GM12878 (cell line): ENCODE data around the gene STRBP. TPM values are rescaled to one million over a fixed set of nuclear protein-coding genes. Genes with fewer than 3 reads are reported as not detected.

ENCODE experiments used
- ATAC-seq: fragments of 200-7000 bp; cut with Tn5 transposase; 3 replicates; pipeline ENCODE4 v1.9.1; 2020; ENCODE audit warnings: mild to moderate bottlenecking, moderate library complexity
- BruUV-seq: library from RNA; stranded (reverse); fragments of 400-500 nt; replicated peaks from 2 replicates; lab custom pipeline; 2021; lab: Mats Ljungman, UMichigan
- CTCF ChIA-PET: fragments of 300-600 bp; sonication (Branson Sonifier 250); formaldehyde crosslinking; extraction: SDS; loops from one replicate; lab custom pipeline; 2021; ENCODE audit warnings: inconsistent platforms; lab: Yijun Ruan, JAX
- POLR2A ChIA-PET: fragments of 350-600 bp; formaldehyde crosslinking; extraction: SDS; loops from one replicate; lab custom pipeline; 2021; ENCODE audit warnings: inconsistent platforms; lab: Charles Lee
- RAD21 ChIA-PET: fragments of 300-600 bp; sonication (Branson Sonifier 250); formaldehyde crosslinking; loops from one replicate; lab custom pipeline; 2023; ENCODE audit warnings: antibody characterized with exemption; ENCODE audit not compliant: unreplicated experiment; lab: Charles Lee
- SMC1A ChIA-PET: fragments of 300-600 bp; sonication (Branson Sonifier 250); formaldehyde crosslinking; loops from one replicate; lab custom pipeline; 2023; ENCODE audit not compliant: unreplicated experiment, uncharacterized antibody; lab: Charles Lee
- DNase-seq: peaks from one replicate; pipeline ENCODE4 v3.0.0-alpha.2; 2011; ENCODE audit warnings: low read depth, low spot score
- FAIRE-seq: peaks from 3 replicates; lab custom pipeline; 2011; peaks lifted over from hg19 to GRCh38; lab: Jason Lieb, UNC
- H2AFZ ChIP-seq: 2 replicates; pipeline ENCODE4 v1.6.0; 2011; ENCODE audit warnings: low read depth, low read length, control low read depth; ENCODE audit not compliant: control insufficient read depth
- H3K27ac ChIP-seq: 2 replicates; pipeline ENCODE4 v1.5.1; 2011; ENCODE audit warnings: control low read depth; ENCODE audit not compliant: control insufficient read depth, insufficient read depth
- H3K27me3 ChIP-seq, 2 experiments: replicated peaks in 1 of 2; 2 replicates each; pipeline versions ENCODE4 v1.6.0 to v1.6.1; 2011; ENCODE audit warnings: low read length in 1 of 2; ENCODE audit not compliant: control insufficient read depth in 2 of 2, insufficient read depth in 2 of 2
- H3K36me3 ChIP-seq, 2 experiments: 2 replicates each; pipeline ENCODE4 v1.5.1; 2011; ENCODE audit warnings: low read length in 1 of 2; ENCODE audit not compliant: control insufficient read depth in 2 of 2, insufficient read depth in 2 of 2
- H3K4me1 ChIP-seq: 2 replicates; pipeline ENCODE4 v1.6.1; 2011; ENCODE audit warnings: mild to moderate bottlenecking, low read length, moderate library complexity, mixed read lengths; ENCODE audit not compliant: control insufficient read depth, insufficient read depth
- H3K4me2 ChIP-seq: 2 replicates; pipeline ENCODE4 v1.6.0; 2011; ENCODE audit warnings: control low read depth; ENCODE audit not compliant: control insufficient read depth, insufficient read depth
- H3K4me3 ChIP-seq: fragments of 200-600 bp; sonication (generic); 2 replicates; pipeline ENCODE4 v1.5.1; 2016
- H3K79me2 ChIP-seq: 2 replicates; pipeline ENCODE4 v1.6.0; 2011; ENCODE audit warnings: low read length; ENCODE audit not compliant: control insufficient read depth, insufficient read depth
- H3K9ac ChIP-seq: 2 replicates; pipeline ENCODE4 v1.8.0; 2011; ENCODE audit warnings: low read length, control low read depth, mixed read lengths; ENCODE audit not compliant: control insufficient read depth, insufficient read depth
- H3K9me3 ChIP-seq: replicated peaks from 3 replicates; pipeline ENCODE4 v1.5.1; 2011; ENCODE audit warnings: mild to moderate bottlenecking, low read length; ENCODE audit not compliant: control insufficient read depth, insufficient read depth
- H4K20me1 ChIP-seq: 2 replicates; pipeline ENCODE4 v1.6.0; 2011; ENCODE audit not compliant: control insufficient read depth, insufficient read depth
- BCL11A ChIP-seq: IDR thresholded peaks from 2 replicates; pipeline ENCODE4 v1.6.1; 2011; ENCODE audit warnings: low read depth, low read length
- MTA3 ChIP-seq: IDR thresholded peaks from 2 replicates; pipeline ENCODE4 v1.6.1; 2012; ENCODE audit warnings: low read length, inconsistent platforms, borderline replicate concordance
- NFIC ChIP-seq: IDR thresholded peaks from 2 replicates; pipeline ENCODE4 v1.6.1; 2012; ENCODE audit warnings: low read depth, mild to moderate bottlenecking, inconsistent platforms, low read length, moderate library complexity
- NFYA ChIP-seq: IDR thresholded peaks from 2 replicates; pipeline ENCODE4 v1.6.1; 2011; ENCODE audit warnings: low read depth, mild to moderate bottlenecking, low read length, improper control_type of control experiment, borderline replicate concordance
- NR2C2 ChIP-seq: IDR thresholded peaks from 2 replicates; pipeline ENCODE4 v1.6.1; 2011; ENCODE audit warnings: borderline replicate concordance, low read depth; ENCODE audit not compliant: control insufficient read depth, insufficient read length
- ZNF217 ChIP-seq: fragments of 450-650 bp; IDR thresholded peaks from 2 replicates; pipeline ENCODE4 v1.6.1; 2017; ENCODE audit warnings: antibody characterized with exemption, mild to moderate bottlenecking
- WGBS: methylation state at CpG from one replicate; pipeline ENCODE4 v1.1.6; 2016; ENCODE audit warnings: low lambda C conversion rate; ENCODE audit not compliant: insufficient replicate concordance, insufficient coverage; ENCODE audit errors: missing lambda C conversion rate; 5-methylcytosine and 5-hydroxymethylcytosine counted together
- in situ Hi-C: fragments of 300-500 bp; cut with MboI; formaldehyde crosslinking; loops from 9 replicates; pipeline ENCODE4 v1.14.3; 2018; ENCODE audit warnings: mixed read lengths
- intact Hi-C: fragments of 100-400 bp; cut with micrococcal nuclease; formaldehyde crosslinking; loops from one replicate; pipeline ENCODE4 v1.14.2; 2022; ENCODE audit not compliant: unreplicated experiment
- polyA plus RNA-seq, 11 experiments: library from polyadenylated mRNA; depleted of rRNA in 4 of 11; unstranded in 6 of 11; stranded (reverse) in 5 of 11; fragments of >200 nt; fragmentation: Nextera tagmentation in 4 of 11; fragmentation: Illumina TruSeq in 1 of 11; extraction: Ambion mirVana in 4 of 11; extraction: Trizol in 1 of 11; gene quantifications; 1 replicate in 1 of 11; 2 replicates in 10 of 11; pipeline versions ENCODE4 v1.2.1 to v1.2.3, GENCODE V29; 2011 to 2016; ENCODE audit warnings: inconsistent platforms in 2 of 11, missing spikeins in 2 of 11, low read depth in 1 of 11
- total RNA-seq, 4 experiments: library from RNA; depleted of rRNA in 3 of 4; stranded (reverse); fragments of >200 nt in 3 of 4; fragmentation: Illumina TruSeq in 1 of 4; extraction: Trizol in 1 of 4; gene quantifications; 2 replicates each; pipeline versions ENCODE4 v1.2.1 to v1.2.3, GENCODE V29; 2013 to 2021

STRBP gene
- total and polyA plus RNA-seq, 10 of the 15 experiments (the other 5 are each of a cell fraction or from before 2014, with no cell fraction given) = 31.0 to 96.8 (median 71.4) TPM

DNA sequence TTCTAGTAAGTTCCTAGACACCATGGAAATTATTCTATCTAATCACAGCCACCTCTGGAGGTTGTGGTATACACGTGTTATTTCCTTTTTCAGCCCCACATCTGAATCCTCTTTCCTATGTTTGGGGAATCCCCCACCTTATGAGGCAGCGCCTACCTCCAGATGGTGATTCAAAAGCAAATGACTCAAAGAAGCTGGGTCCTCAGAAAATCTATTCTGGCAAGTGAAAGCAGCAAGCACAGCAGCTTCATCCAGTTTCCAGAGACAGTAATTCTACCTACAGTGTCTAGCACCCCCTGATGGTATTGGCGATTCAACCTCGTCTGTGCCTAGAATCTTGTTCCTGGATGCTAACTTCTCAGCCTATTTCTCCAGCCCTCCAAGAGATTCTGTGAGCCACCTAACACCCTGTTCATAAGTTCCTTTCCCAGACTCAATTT lies 43.0 kb downstream of the STRBP start (continued):
- TF ChIP-seq NR2C2 (no peak), NFIC (peak; percentile 54; the same call in 1 of the 2 replicates)

- BruUV-seq = no TSS peak
- in situ Hi-C loops (no loop called here), intact Hi-C loops (no loop called here)
- H3K9ac ChIP-seq = no peak overlapping the region
- peaks cover 21% of the 10 kb centered on the region for H3K4me1 ChIP-seq
- peaks cover 0 to 10% of the 10 kb centered on the region in 2 experiments; a peak in 1 of 4 replicates for H3K36me3 ChIP-seq
- H3K4me2 ChIP-seq = no peak overlapping the region
- FAIRE-seq = no peak
- H3K9me3 ChIP-seq = no peaks in the 10 kb centered on the region
- H4K20me1 ChIP-seq = no peaks in the 10 kb centered on the region
- H3K27me3 ChIP-seq = no peaks in the 10 kb centered on the region
- ATAC-seq = no peak
- no peak overlapping the region for H2AFZ ChIP-seq
- ChIA-PET SMC1A (interaction anchor here (0.6 to 1.2 kb wide), 3 partner anchors 19 to 140 kb away, joined by 3 read pairs; no protein-coding TSS in a partner anchor), CTCF (interaction anchor here (1.0 kb wide), 1 partner anchor 130 kb away, joined by 4 read pairs; no protein-coding TSS in a partner anchor), POLR2A (no interaction called here), RAD21 (interaction anchor here (0.6 to 1.0 kb wide), 2 partner anchors 124 to 130 kb away, joined by 3 read pairs; no protein-coding TSS in a partner anchor)
- 98% methylated on average over 2 of the region's 2 CpGs for WGBS
- H3K27ac ChIP-seq = no peak overlapping the region
- no peak for TF ChIP-seq NFYA
- no peak for TF ChIP-seq ZNF217
- TF ChIP-seq BCL11A = no peak
- no peak for TF ChIP-seq MTA3
- no peak for DNase-seq
- peaks cover 39% of the 10 kb centered on the region for H3K79me2 ChIP-seq
- H3K4me3 ChIP-seq = no peak overlapping the region
These were observed 48.3 kb downstream of the STRBP start for GRCh38 chr9:123220127-123220526.
